Panc1 (cell line): ENCODE data around the gene DRAXIN.

ENCODE experiments used
- POLR2AphosphoS5 ChIP-seq: IDR thresholded peaks from 2 replicates; pipeline ENCODE4 v1.6.1; 2012; ENCODE audit warnings: mild to moderate bottlenecking, low read depth, low read length, moderate library complexity
- SIN3A ChIP-seq: IDR thresholded peaks from 2 replicates; pipeline ENCODE4 v1.6.1; 2012; ENCODE audit warnings: low read depth, mild to moderate bottlenecking, low read length, moderate library complexity, borderline replicate concordance; ENCODE audit not compliant: insufficient read depth
- TCF7L2 ChIP-seq: IDR thresholded peaks from 2 replicates; pipeline ENCODE4 v1.6.1; 2011; ENCODE audit warnings: mild to moderate bottlenecking, low read depth, low read length, inconsistent platforms
- TF ChIP-seq, protein P1 (sequence below): fragments of 450-650 bp; IDR thresholded peaks from 2 replicates; pipeline ENCODE4 v1.5.1; 2017; ENCODE audit warnings: mild to moderate bottlenecking
- TF ChIP-seq, protein P2 (sequence below), 2 experiments: IDR thresholded peaks; 2 replicates each; pipeline ENCODE4 v1.6.1; 2011 to 2012; ENCODE audit warnings: low read depth in 2 of 2, control low read depth in 1 of 2, low read length in 1 of 2, mild to moderate bottlenecking in 1 of 2, moderate library complexity in 1 of 2; ENCODE audit not compliant: insufficient read depth in 1 of 2

DNA sequence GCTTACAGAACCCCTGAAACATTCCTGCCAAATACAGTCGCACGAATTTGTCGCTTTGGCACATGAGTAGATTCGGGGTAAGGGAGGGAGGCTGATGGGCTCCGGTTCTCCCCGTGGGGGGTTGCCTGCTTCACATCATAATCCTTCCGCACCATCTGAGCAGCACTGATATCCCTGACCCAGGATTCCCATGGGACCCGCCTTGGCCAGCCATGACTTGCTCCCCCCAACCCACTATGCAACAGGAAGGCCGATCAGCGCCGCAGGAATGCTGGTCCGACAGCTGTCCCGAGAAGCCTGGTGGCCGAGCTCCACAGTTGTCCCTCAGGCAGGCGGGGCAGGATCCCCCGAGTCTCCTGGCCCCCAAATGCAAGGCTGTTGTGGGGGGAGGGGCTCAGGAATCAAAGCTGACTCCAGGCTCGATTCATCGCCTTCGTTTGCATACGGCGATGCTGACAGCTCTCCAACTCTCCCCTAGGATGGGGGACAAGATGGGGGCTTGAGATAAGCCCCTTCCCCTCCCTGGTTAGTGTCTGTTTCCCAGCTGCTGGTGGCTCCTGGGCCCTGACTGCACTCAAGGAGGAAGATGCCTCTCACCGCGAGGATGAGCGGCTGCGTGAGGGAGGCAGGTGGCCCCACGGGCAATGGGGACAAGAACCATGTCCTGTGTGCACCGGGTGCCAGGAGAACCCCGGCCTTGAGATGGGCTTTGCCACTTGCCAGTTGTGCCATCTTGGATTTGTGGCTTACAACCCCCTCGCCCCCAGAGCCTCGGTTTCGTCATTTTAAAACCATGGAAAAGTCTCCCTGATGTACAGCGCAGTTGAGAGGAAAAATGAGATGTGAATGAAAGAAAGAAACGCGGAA is 9.3 kb downstream of the DRAXIN start:
- TF ChIP-seq, protein P1, sequence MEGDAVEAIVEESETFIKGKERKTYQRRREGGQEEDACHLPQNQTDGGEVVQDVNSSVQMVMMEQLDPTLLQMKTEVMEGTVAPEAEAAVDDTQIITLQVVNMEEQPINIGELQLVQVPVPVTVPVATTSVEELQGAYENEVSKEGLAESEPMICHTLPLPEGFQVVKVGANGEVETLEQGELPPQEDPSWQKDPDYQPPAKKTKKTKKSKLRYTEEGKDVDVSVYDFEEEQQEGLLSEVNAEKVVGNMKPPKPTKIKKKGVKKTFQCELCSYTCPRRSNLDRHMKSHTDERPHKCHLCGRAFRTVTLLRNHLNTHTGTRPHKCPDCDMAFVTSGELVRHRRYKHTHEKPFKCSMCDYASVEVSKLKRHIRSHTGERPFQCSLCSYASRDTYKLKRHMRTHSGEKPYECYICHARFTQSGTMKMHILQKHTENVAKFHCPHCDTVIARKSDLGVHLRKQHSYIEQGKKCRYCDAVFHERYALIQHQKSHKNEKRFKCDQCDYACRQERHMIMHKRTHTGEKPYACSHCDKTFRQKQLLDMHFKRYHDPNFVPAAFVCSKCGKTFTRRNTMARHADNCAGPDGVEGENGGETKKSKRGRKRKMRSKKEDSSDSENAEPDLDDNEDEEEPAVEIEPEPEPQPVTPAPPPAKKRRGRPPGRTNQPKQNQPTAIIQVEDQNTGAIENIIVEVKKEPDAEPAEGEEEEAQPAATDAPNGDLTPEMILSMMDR = no peak
- TF ChIP-seq POLR2AphosphoS5 = no peak
- TF ChIP-seq SIN3A = no peak
- TF ChIP-seq, protein P2, sequence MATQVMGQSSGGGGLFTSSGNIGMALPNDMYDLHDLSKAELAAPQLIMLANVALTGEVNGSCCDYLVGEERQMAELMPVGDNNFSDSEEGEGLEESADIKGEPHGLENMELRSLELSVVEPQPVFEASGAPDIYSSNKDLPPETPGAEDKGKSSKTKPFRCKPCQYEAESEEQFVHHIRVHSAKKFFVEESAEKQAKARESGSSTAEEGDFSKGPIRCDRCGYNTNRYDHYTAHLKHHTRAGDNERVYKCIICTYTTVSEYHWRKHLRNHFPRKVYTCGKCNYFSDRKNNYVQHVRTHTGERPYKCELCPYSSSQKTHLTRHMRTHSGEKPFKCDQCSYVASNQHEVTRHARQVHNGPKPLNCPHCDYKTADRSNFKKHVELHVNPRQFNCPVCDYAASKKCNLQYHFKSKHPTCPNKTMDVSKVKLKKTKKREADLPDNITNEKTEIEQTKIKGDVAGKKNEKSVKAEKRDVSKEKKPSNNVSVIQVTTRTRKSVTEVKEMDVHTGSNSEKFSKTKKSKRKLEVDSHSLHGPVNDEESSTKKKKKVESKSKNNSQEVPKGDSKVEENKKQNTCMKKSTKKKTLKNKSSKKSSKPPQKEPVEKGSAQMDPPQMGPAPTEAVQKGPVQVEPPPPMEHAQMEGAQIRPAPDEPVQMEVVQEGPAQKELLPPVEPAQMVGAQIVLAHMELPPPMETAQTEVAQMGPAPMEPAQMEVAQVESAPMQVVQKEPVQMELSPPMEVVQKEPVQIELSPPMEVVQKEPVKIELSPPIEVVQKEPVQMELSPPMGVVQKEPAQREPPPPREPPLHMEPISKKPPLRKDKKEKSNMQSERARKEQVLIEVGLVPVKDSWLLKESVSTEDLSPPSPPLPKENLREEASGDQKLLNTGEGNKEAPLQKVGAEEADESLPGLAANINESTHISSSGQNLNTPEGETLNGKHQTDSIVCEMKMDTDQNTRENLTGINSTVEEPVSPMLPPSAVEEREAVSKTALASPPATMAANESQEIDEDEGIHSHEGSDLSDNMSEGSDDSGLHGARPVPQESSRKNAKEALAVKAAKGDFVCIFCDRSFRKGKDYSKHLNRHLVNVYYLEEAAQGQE (IDR thresholded peaks at IDR 0.05; ENCODE audit: insufficient read depth in 1 of 2, low read depth in 2 of 2, low read length in 1 of 2) = no peak
- no peak for TF ChIP-seq TCF7L2
